Measurements from ENCODE around the gene ZNF561. TPM values are rescaled to one million over a fixed set of nuclear protein-coding genes. Genes with fewer than 3 reads are reported as not detected.

The ZNF561 gene
- total and polyA plus RNA-seq, 10 donors, result 11.7 to 42.0 (median 28.4) TPM

GRCh38 chr19:9610484-9611113 is 10.4 kb downstream of the ZNF561 start:
- Histone ChIP-seq H3K27me3 (replicated peaks in 1 of 7) (no peaks in the 10 kb centered on the region), H3K9me3 (peaks cover 30 to 98% (median 87%) of the 10 kb centered on the region in 8 donors), H3K36me3 (peaks cover 37 to 85% (median 70%) of the 10 kb centered on the region in 6 donors), H3K4me3 (peak overlapping the region in 1 of 8 donors; percentile 8), H3K27ac (no peak overlapping the region), H3K4me1 (no peaks in the 10 kb centered on the region)
- TF ChIP-seq POLR2AphosphoS5 (IDR thresholded peaks at IDR 0.05) (no peak), CTCF (IDR thresholded peaks at IDR 0.05 in 8 of 11, conservative IDR thresholded peaks at IDR 0.05 in 3 of 11) (no peak), POLR2A (IDR thresholded peaks at IDR 0.05) (no peak)
- 94 to 100% (median 97%) methylated on average over 2 of the region's 2 CpGs for WGBS, 5 donors
- intact Hi-C loops (cut with DNase I; ENCODE audit: low total_unique reads), result no loop called here
- DNase-seq, result no peak

DNA sequence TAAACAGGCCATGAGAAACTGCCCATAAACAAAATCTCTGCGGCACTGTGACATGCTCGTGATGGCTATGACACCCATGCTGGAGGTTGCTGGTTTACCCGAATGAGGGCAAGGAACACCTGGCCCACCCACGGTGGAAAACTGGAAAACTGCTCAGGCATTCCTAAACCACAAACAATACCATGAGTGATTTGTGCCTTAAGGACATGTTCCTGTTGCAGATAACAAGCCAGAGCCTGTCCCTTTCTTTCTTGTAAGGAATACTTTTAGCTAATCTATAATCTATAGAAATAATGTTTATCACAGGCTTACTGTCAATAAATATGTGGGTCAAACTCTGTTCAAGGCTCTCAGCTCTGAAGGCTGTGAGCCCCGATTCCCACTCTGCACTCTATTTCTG is 12.1 kb downstream of the ZNF561 start:
- no peaks in the 10 kb centered on the region for H3K4me1 ChIP-seq
- intact Hi-C loops (cut with DNase I; ENCODE audit: low total_unique reads), result no loop called here
- no peak overlapping the region for H3K4me3 ChIP-seq
- H3K27ac ChIP-seq, result no peak overlapping the region
- 89 to 99% (median 94%) methylated on average over 5 of the region's 5 CpGs for WGBS, 5 donors
- no peak for TF ChIP-seq POLR2A (IDR thresholded peaks at IDR 0.05)
- TF ChIP-seq POLR2AphosphoS5 (IDR thresholded peaks at IDR 0.05), result no peak
- TF ChIP-seq CTCF (IDR thresholded peaks at IDR 0.05 in 8 of 11, conservative IDR thresholded peaks at IDR 0.05 in 3 of 11), result no peak
- H3K27me3 ChIP-seq (replicated peaks in 1 of 7), result no peaks in the 10 kb centered on the region
- peaks cover 30 to 100% (median 98%) of the 10 kb centered on the region in 8 donors for H3K9me3 ChIP-seq
- DNase-seq, result no peak
- peaks cover 35 to 68% (median 53%) of the 10 kb centered on the region in 6 donors for H3K36me3 ChIP-seq

DNA sequence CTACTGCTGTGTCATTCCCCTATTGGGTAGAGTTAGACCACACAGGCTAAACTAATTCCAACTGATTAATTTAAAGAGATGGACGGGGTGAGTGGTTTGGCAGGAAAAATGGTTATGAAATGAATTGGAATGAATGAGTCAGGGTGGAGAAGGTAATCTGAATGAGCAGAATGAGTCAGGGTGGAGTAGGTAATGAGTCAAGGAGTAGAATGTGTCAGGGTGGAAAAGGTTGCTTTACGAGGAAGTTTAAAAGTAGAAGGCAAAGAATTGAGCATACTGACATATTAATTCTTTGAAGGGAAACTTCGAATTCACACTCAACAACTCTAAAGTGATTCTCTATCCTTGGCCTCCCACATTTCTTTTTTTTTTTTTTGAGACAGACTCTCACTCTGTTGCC is 24.0 kb downstream of the ZNF561 start:
- no peak for DNase-seq
- Histone ChIP-seq H3K27me3 (replicated peaks in 1 of 7) (peaks cover 0 to 9% (median 0%) of the 10 kb centered on the region in 7 donors), H3K27ac (no peak overlapping the region), H3K4me3 (no peak overlapping the region), H3K9me3 (peaks cover 0 to 46% (median 31%) of the 10 kb centered on the region in 8 donors), H3K4me1 (no peaks in the 10 kb centered on the region), H3K36me3 (no peaks in the 10 kb centered on the region)
- no peak for TF ChIP-seq CTCF (IDR thresholded peaks at IDR 0.05 in 8 of 11, conservative IDR thresholded peaks at IDR 0.05 in 3 of 11)
- no peak for TF ChIP-seq POLR2AphosphoS5 (IDR thresholded peaks at IDR 0.05)
- no peak for TF ChIP-seq POLR2A (IDR thresholded peaks at IDR 0.05)
- 70 to 88% (median 80%) methylated on average over 3 of the region's 3 CpGs for WGBS, 5 donors
- intact Hi-C loops (cut with DNase I; ENCODE audit: low total_unique reads), result no loop called here

DNA sequence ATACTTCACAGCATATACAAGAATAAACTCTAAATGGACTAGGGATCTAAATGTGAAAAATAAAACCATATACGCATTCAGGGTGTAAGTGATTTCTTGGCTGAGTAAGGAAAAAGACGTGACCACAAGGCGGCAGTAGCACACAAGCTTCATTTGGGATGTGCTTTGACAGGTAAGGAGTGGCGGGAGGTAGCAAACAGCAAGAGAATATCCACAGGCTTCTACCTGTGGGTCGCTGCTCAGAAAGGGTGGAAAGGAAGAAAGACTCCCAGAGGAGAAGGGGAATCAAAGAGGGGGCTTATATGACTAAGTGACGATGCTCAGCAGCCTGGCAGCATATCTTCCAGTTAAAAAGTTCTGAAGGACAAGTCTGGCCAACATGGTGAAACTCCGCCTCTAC is 34.3 kb downstream of the ZNF561 start:
- peak; percentile 78 for DNase-seq
- Histone ChIP-seq H3K27ac (no peak overlapping the region), H3K4me1 (peaks cover 14 to 37% (median 23%) of the 10 kb centered on the region in 6 donors), H3K9me3 (peaks cover 0 to 7% (median 0%) of the 10 kb centered on the region in 8 donors), H3K36me3 (peaks cover 0 to 8% (median 2%) of the 10 kb centered on the region in 6 donors), H3K27me3 (replicated peaks in 1 of 7) (peaks cover 0 to 25% (median 0%) of the 10 kb centered on the region in 7 donors), H3K4me3 (no peak overlapping the region)
- intact Hi-C loops (cut with DNase I; ENCODE audit: low total_unique reads), result loop anchor here (10.0 kb wide), 1 partner anchor 272 kb away; no protein-coding TSS in a partner anchor
- 11 to 16% (median 15%) methylated on average over 7 of the region's 7 CpGs for WGBS, 5 donors
- TF ChIP-seq POLR2AphosphoS5 (IDR thresholded peaks at IDR 0.05) (no peak), CTCF (IDR thresholded peaks at IDR 0.05 in 8 of 11, conservative IDR thresholded peaks at IDR 0.05 in 3 of 11) (peak; percentile 36 to 71 (median 62)), POLR2A (IDR thresholded peaks at IDR 0.05) (no peak)
